Caco-2 (cell line): ENCODE results near the gene PRKAA2. TPM values are rescaled to one million over a fixed set of nuclear protein-coding genes. Genes with fewer than 3 reads are reported as not detected.

ENCODE experiments used
- BruUV-seq: library from RNA; stranded (reverse); fragments of 400-500 nt; replicated peaks from 2 replicates; lab custom pipeline; 2021; lab: Mats Ljungman, UMichigan
- CTCF ChIA-PET: fragments of 300-600 bp; sonication (Branson Sonifier 250); formaldehyde crosslinking; loops from one replicate; lab custom pipeline; 2022; ENCODE audit warnings: antibody characterized with exemption; lab: Charles Lee
- POLR2A ChIA-PET: fragments of 300-600 bp; sonication (Branson Sonifier 250); formaldehyde crosslinking; loops from one replicate; lab custom pipeline; 2022; ENCODE audit warnings: antibody characterized with exemption; lab: Charles Lee
- DNase-seq, 2 experiments: peaks; one replicate each; pipeline versions ENCODE4 v3.0.0 to v3.0.0-alpha.2; 2020 to 2022
- H3K27me3 ChIP-seq: replicated peaks from 2 replicates; pipeline ENCODE4 v1.6.0; 2011; ENCODE audit warnings: low read length; ENCODE audit not compliant: control insufficient read depth, insufficient read depth
- H3K36me3 ChIP-seq: 2 replicates; pipeline ENCODE4 v1.5.1; 2011; ENCODE audit warnings: low read length; ENCODE audit not compliant: control insufficient read depth, insufficient read depth
- H3K4me1 ChIP-seq: fragments of 250-450 bp; sonication (Bioruptor Pico); 2 replicates; pipeline ENCODE4 v1.5.1; 2020; ENCODE audit warnings: mild to moderate bottlenecking
- H3K4me3 ChIP-seq: 2 replicates; pipeline ENCODE4 v1.5.1; 2011; ENCODE audit warnings: low read depth, mild to moderate bottlenecking, control low read depth, low read length
- H3K9me3 ChIP-seq: fragments of 250-450 bp; sonication (Bioruptor Pico); 2 replicates; pipeline ENCODE4 v1.5.1; 2020; ENCODE audit warnings: mild to moderate bottlenecking, moderate library complexity
- H3K27ac Mint-ChIP-seq: one replicate; pipeline ENCODE4 v1.8.0; 2022; ENCODE audit warnings: mixed read lengths; ENCODE audit not compliant: unreplicated experiment
- H3K27me3 Mint-ChIP-seq: one replicate; pipeline ENCODE4 v1.8.0; 2022; ENCODE audit warnings: mixed read lengths; ENCODE audit not compliant: insufficient read depth, unreplicated experiment
- H3K36me3 Mint-ChIP-seq: one replicate; pipeline ENCODE4 v1.8.0; 2022; ENCODE audit warnings: mild to moderate bottlenecking, mixed read lengths; ENCODE audit not compliant: insufficient read depth, unreplicated experiment
- H3K4me1 Mint-ChIP-seq: one replicate; pipeline ENCODE4 v1.8.0; 2022; ENCODE audit warnings: low read depth, mixed read lengths; ENCODE audit not compliant: unreplicated experiment
- H3K4me3 Mint-ChIP-seq: one replicate; pipeline ENCODE4 v1.8.0; 2022; ENCODE audit warnings: mild to moderate bottlenecking, moderate library complexity, mixed read lengths; ENCODE audit not compliant: unreplicated experiment
- H3K9me3 Mint-ChIP-seq: one replicate; pipeline ENCODE4 v1.8.0; 2022; ENCODE audit warnings: mixed read lengths; ENCODE audit not compliant: unreplicated experiment
- intact Hi-C: fragments of 100-400 bp; cut with micrococcal nuclease; formaldehyde crosslinking; loops from one replicate; pipeline ENCODE4 v1.10.0; 2022; ENCODE audit not compliant: unreplicated experiment
- total RNA-seq: library from RNA; stranded (reverse); gene quantifications from 2 replicates; pipeline ENCODE4 v1.2.3, GENCODE V29; 2022
- TF ChIP-seq, protein P1 (sequence below), 2 experiments: fragments of 200-600 bp in 1 of 2; IDR thresholded peaks; 1 replicate in 1 of 2; 2 replicates in 1 of 2; pipeline versions ENCODE4 v1.5.1 to v1.8.0; 2011 to 2022; ENCODE audit warnings: antibody characterized with exemption in 1 of 2, control low read depth in 1 of 2, inconsistent platforms in 1 of 2, low read depth in 1 of 2, low read length in 1 of 2, mild to moderate bottlenecking in 1 of 2, moderate library complexity in 1 of 2; ENCODE audit not compliant: insufficient read depth in 1 of 2, severe bottlenecking in 1 of 2, unreplicated experiment in 1 of 2

PRKAA2 gene
- total RNA-seq, 1 experiment from 2014 or later = 5.8 TPM

DNA sequence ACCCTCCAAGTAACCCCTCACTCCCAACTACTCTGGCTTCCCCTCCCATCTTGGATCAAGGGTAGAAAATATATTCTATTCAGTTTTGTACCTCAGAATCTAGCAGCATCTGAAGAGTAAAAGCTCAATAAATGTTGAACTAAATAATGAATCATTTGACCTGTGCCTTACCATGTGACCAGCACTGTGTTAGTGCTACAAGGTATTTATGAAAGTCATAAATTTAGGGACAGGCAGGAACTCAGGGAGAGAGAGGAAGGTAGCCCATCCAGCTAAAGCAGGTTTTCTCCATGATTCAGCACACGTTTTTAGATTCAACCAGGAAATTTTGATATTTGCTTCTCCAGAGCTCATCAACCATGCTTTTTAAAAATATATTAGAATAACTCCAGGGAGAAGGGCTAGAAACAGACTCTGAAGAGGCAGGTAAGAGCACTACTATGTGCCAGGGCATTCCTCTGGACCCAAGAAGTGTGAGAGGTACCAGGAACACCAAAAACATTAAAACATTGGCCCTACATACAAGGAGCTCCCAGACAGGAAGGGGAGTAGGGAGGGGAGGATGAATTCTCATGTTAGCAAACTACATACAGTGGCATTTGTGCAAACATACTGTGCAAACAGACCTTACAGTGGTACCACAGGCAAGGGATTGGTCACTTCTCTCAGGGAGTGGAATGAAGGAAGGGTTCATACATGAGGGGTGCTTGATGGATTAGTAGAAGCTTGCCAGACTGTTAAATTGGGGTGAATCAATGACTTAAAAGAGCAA lies 109.8 kb downstream of the PRKAA2 start:
- intact Hi-C loops = loop anchor here (5.0 kb wide), 1 partner anchor 47 kb away; no protein-coding TSS in a partner anchor
- H3K4me3 ChIP-seq = no peak overlapping the region
- no peaks in the 10 kb centered on the region for H3K27me3 ChIP-seq
- no peaks in the 10 kb centered on the region for H3K27me3 Mint-ChIP-seq
- H3K9me3 ChIP-seq = no peaks in the 10 kb centered on the region
- CTCF ChIA-PET = interaction anchor here (1.2 kb wide), 1 partner anchor 45 kb away, joined by 4 read pairs; no protein-coding TSS in a partner anchor
- no peak overlapping the region for H3K4me3 Mint-ChIP-seq
- H3K36me3 ChIP-seq = no peaks in the 10 kb centered on the region
- no peak for DNase-seq
- no peak overlapping the region for H3K27ac Mint-ChIP-seq
- H3K9me3 Mint-ChIP-seq = no peaks in the 10 kb centered on the region
- BruUV-seq = no TSS peak
- no peaks in the 10 kb centered on the region for H3K36me3 Mint-ChIP-seq
- POLR2A ChIA-PET = no interaction called here
- H3K4me1 Mint-ChIP-seq = peaks cover 6% of the 10 kb centered on the region
- TF ChIP-seq, protein P1, sequence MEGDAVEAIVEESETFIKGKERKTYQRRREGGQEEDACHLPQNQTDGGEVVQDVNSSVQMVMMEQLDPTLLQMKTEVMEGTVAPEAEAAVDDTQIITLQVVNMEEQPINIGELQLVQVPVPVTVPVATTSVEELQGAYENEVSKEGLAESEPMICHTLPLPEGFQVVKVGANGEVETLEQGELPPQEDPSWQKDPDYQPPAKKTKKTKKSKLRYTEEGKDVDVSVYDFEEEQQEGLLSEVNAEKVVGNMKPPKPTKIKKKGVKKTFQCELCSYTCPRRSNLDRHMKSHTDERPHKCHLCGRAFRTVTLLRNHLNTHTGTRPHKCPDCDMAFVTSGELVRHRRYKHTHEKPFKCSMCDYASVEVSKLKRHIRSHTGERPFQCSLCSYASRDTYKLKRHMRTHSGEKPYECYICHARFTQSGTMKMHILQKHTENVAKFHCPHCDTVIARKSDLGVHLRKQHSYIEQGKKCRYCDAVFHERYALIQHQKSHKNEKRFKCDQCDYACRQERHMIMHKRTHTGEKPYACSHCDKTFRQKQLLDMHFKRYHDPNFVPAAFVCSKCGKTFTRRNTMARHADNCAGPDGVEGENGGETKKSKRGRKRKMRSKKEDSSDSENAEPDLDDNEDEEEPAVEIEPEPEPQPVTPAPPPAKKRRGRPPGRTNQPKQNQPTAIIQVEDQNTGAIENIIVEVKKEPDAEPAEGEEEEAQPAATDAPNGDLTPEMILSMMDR (IDR thresholded peaks at IDR 0.05; ENCODE audit: insufficient read depth in 1 of 2, low read depth in 1 of 2, low read length in 1 of 2, severe bottlenecking in 1 of 2, unreplicated experiment in 1 of 2) = no peak
- peaks cover 11% of the 10 kb centered on the region; the same call in 1 of the 2 replicates for H3K4me1 ChIP-seq

DNA sequence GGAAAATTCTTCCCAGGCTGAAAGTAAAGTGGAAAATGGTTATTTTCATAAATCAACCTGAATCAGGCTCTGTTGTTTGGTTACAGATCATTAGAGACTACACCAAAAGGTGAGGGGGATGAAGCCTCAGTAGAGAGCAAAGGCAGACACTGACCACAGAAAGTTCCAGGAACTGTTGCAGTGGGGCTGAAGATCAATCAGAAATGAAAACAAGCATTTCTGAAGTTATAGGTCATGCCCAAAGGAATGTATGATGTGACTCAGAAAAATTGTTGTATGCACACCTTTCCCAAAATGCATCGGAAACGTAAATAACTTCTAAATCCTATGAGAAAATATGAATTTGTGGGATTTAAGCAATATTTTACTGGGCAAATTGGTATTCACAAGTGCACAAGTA lies 110.8 kb downstream of the PRKAA2 start:
- TF ChIP-seq, protein P1 (IDR thresholded peaks at IDR 0.05; ENCODE audit: insufficient read depth in 1 of 2, low read depth in 1 of 2, low read length in 1 of 2, severe bottlenecking in 1 of 2, unreplicated experiment in 1 of 2) = no peak
- BruUV-seq = no TSS peak
- H3K27me3 Mint-ChIP-seq = no peaks in the 10 kb centered on the region
- peaks cover 11% of the 10 kb centered on the region; the same call in 1 of the 2 replicates for H3K4me1 ChIP-seq
- intact Hi-C loops = loop anchor here (5.0 kb wide), 1 partner anchor 46 kb away; no protein-coding TSS in a partner anchor
- H3K9me3 ChIP-seq = no peaks in the 10 kb centered on the region
- no peaks in the 10 kb centered on the region for H3K36me3 Mint-ChIP-seq
- H3K27me3 ChIP-seq = no peaks in the 10 kb centered on the region
- H3K4me3 Mint-ChIP-seq = no peak overlapping the region
- no peak overlapping the region for H3K27ac Mint-ChIP-seq
- POLR2A ChIA-PET = no interaction called here
- no peak overlapping the region for H3K4me3 ChIP-seq
- no peak for DNase-seq
- CTCF ChIA-PET = no interaction called here
- peaks cover 6% of the 10 kb centered on the region for H3K4me1 Mint-ChIP-seq
- no peaks in the 10 kb centered on the region for H3K36me3 ChIP-seq
- H3K9me3 Mint-ChIP-seq = no peaks in the 10 kb centered on the region

DNA sequence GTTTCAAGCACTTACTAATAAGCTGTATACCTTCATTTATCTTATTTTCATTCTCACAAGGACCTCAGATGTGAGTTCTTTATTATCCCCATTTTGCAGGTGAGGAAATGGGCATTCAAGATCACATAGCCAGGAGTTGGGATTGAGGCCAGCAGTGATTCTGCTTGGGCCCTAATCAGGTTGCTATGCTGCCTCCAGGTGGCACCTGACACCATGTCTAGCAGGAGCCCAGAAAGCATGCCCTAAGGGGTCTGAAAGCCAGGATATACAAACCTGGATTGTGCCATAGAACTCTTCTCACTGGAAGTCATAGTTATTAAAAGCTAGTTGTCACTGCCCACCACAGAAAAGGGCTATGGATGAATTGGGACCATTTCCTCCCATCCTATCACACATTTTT lies 113.0 kb downstream of the PRKAA2 start:
- peaks cover 11% of the 10 kb centered on the region; the same call in 1 of the 2 replicates for H3K4me1 ChIP-seq
- no TSS peak for BruUV-seq
- no peaks in the 10 kb centered on the region for H3K9me3 ChIP-seq
- H3K4me3 ChIP-seq = no peak overlapping the region
- Mint-ChIP-seq H3K27ac (no peak overlapping the region), H3K9me3 (no peaks in the 10 kb centered on the region), H3K4me3 (no peak overlapping the region), H3K36me3 (no peaks in the 10 kb centered on the region), H3K27me3 (no peaks in the 10 kb centered on the region), H3K4me1 (peaks cover 6% of the 10 kb centered on the region)
- peak; percentile 49 to 57 for DNase-seq
- POLR2A ChIA-PET = no interaction called here
- H3K36me3 ChIP-seq = no peaks in the 10 kb centered on the region
- intact Hi-C loops = loop anchor here (1.0 to 5.0 kb wide), 2 partner anchors 44 to 63 kb away; no protein-coding TSS in a partner anchor
- H3K27me3 ChIP-seq = no peaks in the 10 kb centered on the region
- TF ChIP-seq, protein P1 (IDR thresholded peaks at IDR 0.05; ENCODE audit: insufficient read depth in 1 of 2, low read depth in 1 of 2, low read length in 1 of 2, severe bottlenecking in 1 of 2, unreplicated experiment in 1 of 2) = peak; percentile 21 to 24
- CTCF ChIA-PET = interaction anchor here (0.7 to 2.4 kb wide), 2 partner anchors 45 to 49 kb away, joined by 3 to 7 read pairs; no protein-coding TSS in a partner anchor
